NAMALWA (cell line): ENCODE results near the gene PPP1R15B.
"Not testable (repeated sequence)": the region's sequence is repeated elsewhere in the genome, so short reads cannot be mapped to it uniquely, and the experiment has no call there.

ENCODE experiments used
- DNase-seq: peaks from one replicate; pipeline ENCODE4 v3.0.0-alpha.2; 2015; ENCODE audit warnings: low spot score

The PPP1R15B gene

GRCh38 chr1:204443871-204444581 lies 32.4 kb upstream of the PPP1R15B start:
- DNase-seq: no peak

- no peak for DNase-seq
These were observed 31.6 kb upstream of the PPP1R15B start for GRCh38 chr1:204443260-204443619.

GRCh38 chr1:204442376-204443259 lies 31.0 kb upstream of the PPP1R15B start:
- DNase-seq: no peak

GRCh38 chr1:204441558-204441957 lies 29.9 kb upstream of the PPP1R15B start:
- no peak for DNase-seq

- no peak for DNase-seq
These were observed 28.2 kb upstream of the PPP1R15B start for GRCh38 chr1:204439621-204440375.

GRCh38 chr1:204438628-204439027 lies 27.0 kb upstream of the PPP1R15B start:
- no peak for DNase-seq

GRCh38 chr1:204437796-204438570 lies 26.4 kb upstream of the PPP1R15B start:
- DNase-seq: no peak

GRCh38 chr1:204435872-204436271 lies 24.3 kb upstream of the PPP1R15B start:
- DNase-seq: no peak

- DNase-seq: no peak
These were observed 23.8 kb upstream of the PPP1R15B start for GRCh38 chr1:204435381-204435831.

- DNase-seq: no peak
These were observed 22.6 kb upstream of the PPP1R15B start for GRCh38 chr1:204434116-204434755.

GRCh38 chr1:204432708-204433107 lies 21.1 kb upstream of the PPP1R15B start:
- no peak for DNase-seq

- DNase-seq: peak; percentile 80
These were observed 19.9 kb upstream of the PPP1R15B start for GRCh38 chr1:204431310-204432184.

- DNase-seq: no peak
These were observed 18.1 kb upstream of the PPP1R15B start for GRCh38 chr1:204429746-204430145.

- no peak for DNase-seq
These were observed 15.5 kb upstream of the PPP1R15B start for GRCh38 chr1:204426971-204427701.

GRCh38 chr1:204426474-204426873 lies 14.9 kb upstream of the PPP1R15B start:
- no peak for DNase-seq

- no peak for DNase-seq
These were observed 14.4 kb upstream of the PPP1R15B start for GRCh38 chr1:204426035-204426436.

GRCh38 chr1:204424621-204425020 lies 13.0 kb upstream of the PPP1R15B start:
- no peak for DNase-seq

GRCh38 chr1:204422061-204422705 lies 10.6 kb upstream of the PPP1R15B start:
- DNase-seq: not testable (repeated sequence)

- no peak for DNase-seq
These were observed 9.8 kb upstream of the PPP1R15B start for GRCh38 chr1:204421441-204421840.
